ENCODE data around the gene SEZ6L2. TPM values are rescaled to one million over a fixed set of nuclear protein-coding genes. Genes with fewer than 3 reads are reported as not detected.
A peak's percentile ranks its signal among the peaks of the same experiment; 100 is the strongest.

Gene SEZ6L2
- total and polyA plus RNA-seq, 2 of the 13 experiments (the other 11 are each of a cell fraction or from before 2014, with no cell fraction given) = 14.9 to 16.9 TPM

DNA sequence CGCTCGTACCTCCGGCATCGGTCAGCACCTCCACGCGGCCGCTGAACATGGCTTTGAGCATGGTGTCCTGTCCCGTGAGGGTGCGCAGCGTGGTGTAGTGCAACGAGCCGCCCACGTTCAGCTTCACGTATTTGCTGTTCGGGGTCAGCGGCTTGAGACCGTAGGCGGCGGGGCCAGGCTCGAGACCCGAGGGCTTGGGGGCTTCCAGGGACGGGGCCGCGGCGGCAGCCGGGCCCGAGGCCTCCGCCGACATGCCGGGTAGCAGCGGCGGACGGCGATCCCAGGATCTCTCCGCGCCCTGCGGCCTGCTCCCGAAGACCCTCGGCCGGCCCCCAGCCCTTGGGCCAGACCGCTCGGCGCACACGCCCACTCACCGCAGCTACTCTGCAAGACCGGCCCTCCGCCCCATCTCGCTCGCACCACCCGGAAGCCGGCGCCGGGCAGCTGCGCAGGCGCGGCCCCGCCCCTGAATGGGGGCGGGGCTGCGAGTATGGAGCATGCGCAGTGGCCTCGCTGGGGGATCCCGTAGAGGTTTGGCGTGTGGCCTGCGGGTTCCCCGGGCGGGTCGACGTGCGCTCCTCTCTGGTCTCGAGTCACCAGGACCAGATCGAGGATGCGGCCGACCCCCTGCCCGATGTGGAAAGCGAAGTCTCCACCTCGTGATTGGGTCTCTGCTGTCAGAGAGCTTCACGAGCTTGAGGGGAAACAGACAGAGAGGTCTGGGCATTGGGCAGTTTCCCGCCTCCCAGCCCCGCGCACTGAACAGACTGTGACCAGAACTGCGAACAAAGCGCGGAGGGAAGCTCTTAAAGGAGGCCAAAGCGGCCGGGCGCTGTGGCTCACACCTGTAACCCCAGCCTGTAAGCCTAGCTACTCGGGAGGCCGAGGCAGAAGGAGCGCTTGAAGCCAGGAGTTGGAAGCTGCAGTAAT, 26.7 kb upstream of the SEZ6L2 start, which contains the start of gene KCTD13 (continued):
- TF ChIP-seq, protein P1, sequence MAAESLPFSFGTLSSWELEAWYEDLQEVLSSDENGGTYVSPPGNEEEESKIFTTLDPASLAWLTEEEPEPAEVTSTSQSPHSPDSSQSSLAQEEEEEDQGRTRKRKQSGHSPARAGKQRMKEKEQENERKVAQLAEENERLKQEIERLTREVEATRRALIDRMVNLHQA (CRISPR knock-in tag; IDR thresholded peaks at IDR 0.05) = 0 out of 2 replicates have a peak, but pooled peaks have one; percentile 35
- TF ChIP-seq PHF21A (CRISPR knock-in tag; IDR thresholded peaks at IDR 0.05) (no peak; the same call in 1 of the 2 replicates), ELF1 (CRISPR knock-in tag; IDR thresholded peaks at IDR 0.05) (peak; percentile 95), ZNF331 (CRISPR knock-in tag; IDR thresholded peaks at IDR 0.05) (peak; percentile 68), ZFYVE20 (CRISPR knock-in tag; IDR thresholded peaks at IDR 0.05; ENCODE audit: borderline replicate concordance, low read depth) (no peak), ZNF773 (CRISPR knock-in tag; IDR thresholded peaks at IDR 0.05; ENCODE audit: borderline replicate concordance) (no peak; the same call in 1 of the 2 replicates), GABPA (IDR thresholded peaks at IDR 0.05; ENCODE audit: low read depth, low read length) (peak; percentile 21), GABPA (CRISPR knock-in tag; IDR thresholded peaks at IDR 0.05; ENCODE audit: low read depth) (no peak; the same call in 1 of the 2 replicates), ZNF276 (CRISPR knock-in tag; IDR thresholded peaks at IDR 0.05; ENCODE audit: low read depth) (peak; percentile 83; the same call in 1 of the 2 replicates), ZSCAN21 (CRISPR knock-in tag; IDR thresholded peaks at IDR 0.05; ENCODE audit: borderline replicate concordance) (peak; percentile 78), KDM3A (CRISPR knock-in tag; IDR thresholded peaks at IDR 0.05; ENCODE audit: low read depth) (0 out of 2 replicates have a peak, but pooled peaks have one; percentile 4), ZNF629 (CRISPR knock-in tag; conservative IDR thresholded peaks at IDR 0.05) (no peak), FOXC1 (CRISPR knock-in tag; IDR thresholded peaks at IDR 0.05; ENCODE audit: borderline replicate concordance) (peak; percentile 71; the same call in 1 of the 2 replicates)
- TF ChIP-seq, protein P2, sequence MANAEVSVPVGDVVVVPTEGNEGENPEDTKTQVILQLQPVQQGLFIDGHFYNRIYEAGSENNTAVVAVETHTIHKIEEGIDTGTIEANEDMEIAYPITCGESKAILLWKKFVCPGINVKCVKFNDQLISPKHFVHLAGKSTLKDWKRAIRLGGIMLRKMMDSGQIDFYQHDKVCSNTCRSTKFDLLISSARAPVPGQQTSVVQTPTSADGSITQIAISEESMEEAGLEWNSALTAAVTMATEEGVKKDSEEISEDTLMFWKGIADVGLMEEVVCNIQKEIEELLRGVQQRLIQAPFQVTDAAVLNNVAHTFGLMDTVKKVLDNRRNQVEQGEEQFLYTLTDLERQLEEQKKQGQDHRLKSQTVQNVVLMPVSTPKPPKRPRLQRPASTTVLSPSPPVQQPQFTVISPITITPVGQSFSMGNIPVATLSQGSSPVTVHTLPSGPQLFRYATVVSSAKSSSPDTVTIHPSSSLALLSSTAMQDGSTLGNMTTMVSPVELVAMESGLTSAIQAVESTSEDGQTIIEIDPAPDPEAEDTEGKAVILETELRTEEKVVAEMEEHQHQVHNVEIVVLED (CRISPR knock-in tag; IDR thresholded peaks at IDR 0.05; ENCODE audit: borderline replicate concordance) = peak; percentile 65; the same call in 1 of the 2 replicates
- TF ChIP-seq, protein P3, sequence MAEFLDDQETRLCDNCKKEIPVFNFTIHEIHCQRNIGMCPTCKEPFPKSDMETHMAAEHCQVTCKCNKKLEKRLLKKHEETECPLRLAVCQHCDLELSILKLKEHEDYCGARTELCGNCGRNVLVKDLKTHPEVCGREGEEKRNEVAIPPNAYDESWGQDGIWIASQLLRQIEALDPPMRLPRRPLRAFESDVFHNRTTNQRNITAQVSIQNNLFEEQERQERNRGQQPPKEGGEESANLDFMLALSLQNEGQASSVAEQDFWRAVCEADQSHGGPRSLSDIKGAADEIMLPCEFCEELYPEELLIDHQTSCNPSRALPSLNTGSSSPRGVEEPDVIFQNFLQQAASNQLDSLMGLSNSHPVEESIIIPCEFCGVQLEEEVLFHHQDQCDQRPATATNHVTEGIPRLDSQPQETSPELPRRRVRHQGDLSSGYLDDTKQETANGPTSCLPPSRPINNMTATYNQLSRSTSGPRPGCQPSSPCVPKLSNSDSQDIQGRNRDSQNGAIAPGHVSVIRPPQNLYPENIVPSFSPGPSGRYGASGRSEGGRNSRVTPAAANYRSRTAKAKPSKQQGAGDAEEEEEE (CRISPR knock-in tag; IDR thresholded peaks at IDR 0.05; ENCODE audit: borderline replicate concordance) = no peak; the same call in 1 of the 2 replicates
- TF ChIP-seq, protein P4, sequence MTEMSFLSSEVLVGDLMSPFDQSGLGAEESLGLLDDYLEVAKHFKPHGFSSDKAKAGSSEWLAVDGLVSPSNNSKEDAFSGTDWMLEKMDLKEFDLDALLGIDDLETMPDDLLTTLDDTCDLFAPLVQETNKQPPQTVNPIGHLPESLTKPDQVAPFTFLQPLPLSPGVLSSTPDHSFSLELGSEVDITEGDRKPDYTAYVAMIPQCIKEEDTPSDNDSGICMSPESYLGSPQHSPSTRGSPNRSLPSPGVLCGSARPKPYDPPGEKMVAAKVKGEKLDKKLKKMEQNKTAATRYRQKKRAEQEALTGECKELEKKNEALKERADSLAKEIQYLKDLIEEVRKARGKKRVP (CRISPR knock-in tag; IDR thresholded peaks at IDR 0.05) = peak in 1 of 2 experiments; percentile 48; a peak in 1 of 4 replicates
- TF ChIP-seq, protein P5, sequence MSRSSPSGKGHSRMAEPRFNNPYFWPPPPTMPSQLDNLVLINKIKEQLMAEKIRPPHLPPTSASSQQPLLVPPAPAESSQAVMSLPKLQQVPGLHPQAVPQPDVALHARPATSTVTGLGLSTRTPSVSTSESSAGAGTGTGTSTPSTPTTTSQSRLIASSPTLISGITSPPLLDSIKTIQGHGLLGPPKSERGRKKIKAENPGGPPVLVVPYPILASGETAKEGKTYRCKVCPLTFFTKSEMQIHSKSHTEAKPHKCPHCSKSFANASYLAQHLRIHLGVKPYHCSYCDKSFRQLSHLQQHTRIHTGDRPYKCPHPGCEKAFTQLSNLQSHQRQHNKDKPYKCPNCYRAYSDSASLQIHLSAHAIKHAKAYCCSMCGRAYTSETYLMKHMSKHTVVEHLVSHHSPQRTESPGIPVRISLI (CRISPR knock-in tag; IDR thresholded peaks at IDR 0.05; ENCODE audit: borderline replicate concordance) = 0 out of 2 replicates have a peak, but pooled peaks have one; percentile 59

All from HepG2 (cell line).